Mesenchymal stem cell (in vitro differentiated cells and primary cell): ENCODE results near the gene MAP4.

Source experiments
- DNase-seq: peaks from one replicate; pipeline ENCODE4 v3.0.0-alpha.2; 2013
- H2AFZ ChIP-seq: one replicate; pipeline ENCODE4 v1.6.1; 2013; ENCODE audit warnings: low read depth, mild to moderate bottlenecking, control low read depth, inconsistent platforms, low read length, moderate library complexity
- H2AK5ac ChIP-seq: 2 replicates; pipeline ENCODE4 v1.6.1; 2013; ENCODE audit warnings: low read length, moderate library complexity, mild to moderate bottlenecking, inconsistent platforms; ENCODE audit not compliant: severe bottlenecking
- H2BK120ac ChIP-seq: one replicate; pipeline ENCODE4 v1.6.1; 2013; ENCODE audit warnings: low read depth, mild to moderate bottlenecking, inconsistent platforms, low read length, moderate library complexity
- H2BK12ac ChIP-seq, 2 experiments: one replicate each; pipeline ENCODE4 v1.6.1; 2013; ENCODE audit warnings: inconsistent platforms in 2 of 2, low read length in 2 of 2, mild to moderate bottlenecking in 2 of 2, moderate library complexity in 2 of 2, control low read depth in 1 of 2
- H2BK15ac ChIP-seq: one replicate; pipeline ENCODE4 v1.6.1; 2013; ENCODE audit warnings: mild to moderate bottlenecking, low read depth, inconsistent platforms; ENCODE audit not compliant: poor library complexity, severe bottlenecking
- H2BK5ac ChIP-seq: 2 replicates; pipeline ENCODE4 v1.6.1; 2013; ENCODE audit warnings: low read depth, mild to moderate bottlenecking, low read length, control low read depth, inconsistent platforms; ENCODE audit not compliant: poor library complexity, severe bottlenecking
- H3K14ac ChIP-seq, 2 experiments: one replicate each; pipeline ENCODE4 v1.6.1; 2013; ENCODE audit warnings: inconsistent platforms in 2 of 2, low read length in 2 of 2, control low read depth in 1 of 2, mild to moderate bottlenecking in 1 of 2, moderate library complexity in 1 of 2
- H3K18ac ChIP-seq, 2 experiments: one replicate each; pipeline ENCODE4 v1.6.1; 2013; ENCODE audit warnings: inconsistent platforms in 2 of 2, low read length in 2 of 2, control low read depth in 1 of 2, low read depth in 1 of 2, mild to moderate bottlenecking in 1 of 2
- H3K23ac ChIP-seq, 2 experiments: one replicate each; pipeline ENCODE4 v1.6.1; 2013; ENCODE audit warnings: inconsistent platforms in 2 of 2, low read length in 2 of 2, mild to moderate bottlenecking in 2 of 2, moderate library complexity in 2 of 2, control low read depth in 1 of 2
- H3K27ac ChIP-seq: 2 replicates; pipeline ENCODE4 v1.5.1; 2013; ENCODE audit warnings: mild to moderate bottlenecking, moderate library complexity, low read length, control low read depth, inconsistent platforms; ENCODE audit not compliant: poor library complexity, severe bottlenecking
- H3K27me3 ChIP-seq, 2 experiments: 2 replicates each; pipeline versions ENCODE4 v1.6.1 to v1.7.0; 2013; ENCODE audit warnings: low read length in 2 of 2, mild to moderate bottlenecking in 2 of 2, moderate library complexity in 2 of 2, control low read depth in 1 of 2, inconsistent platforms in 1 of 2; ENCODE audit not compliant: control insufficient read depth in 1 of 2, insufficient read depth in 1 of 2
- H3K36me3 ChIP-seq, 2 experiments: 2 replicates each; pipeline versions ENCODE4 v1.6.1 to v1.7.0; 2013; ENCODE audit warnings: low read length in 2 of 2, control low read depth in 1 of 2, inconsistent platforms in 1 of 2, low read depth in 1 of 2, mild to moderate bottlenecking in 1 of 2; ENCODE audit not compliant: insufficient read depth in 2 of 2, control insufficient read depth in 1 of 2
- H3K4ac ChIP-seq, 2 experiments: one replicate each; pipeline ENCODE4 v1.6.1; 2013; ENCODE audit warnings: inconsistent platforms in 2 of 2, low read length in 2 of 2, mild to moderate bottlenecking in 2 of 2, moderate library complexity in 2 of 2, control low read depth in 1 of 2, low read depth in 1 of 2
- H3K4me1 ChIP-seq: 2 replicates; pipeline ENCODE4 v1.6.1; 2013; ENCODE audit warnings: low read depth, low read length, control low read depth; ENCODE audit not compliant: control insufficient read depth, insufficient read depth
- H3K4me2 ChIP-seq: 2 replicates; pipeline ENCODE4 v1.6.1; 2013; ENCODE audit warnings: low read length, mild to moderate bottlenecking, inconsistent platforms; ENCODE audit not compliant: poor library complexity, severe bottlenecking
- H3K4me3 ChIP-seq, 2 experiments: 2 replicates each; pipeline versions ENCODE4 v1.5.1 to v1.7.0; 2013; ENCODE audit warnings: low read length in 2 of 2, mild to moderate bottlenecking in 2 of 2, control low read depth in 1 of 2, low read depth in 1 of 2; ENCODE audit not compliant: insufficient read depth in 1 of 2
- H3K79me1 ChIP-seq: replicated peaks from 2 replicates; pipeline ENCODE4 v1.6.1; 2013; ENCODE audit warnings: mild to moderate bottlenecking, control low read depth, low read length, inconsistent platforms; ENCODE audit not compliant: poor library complexity, severe bottlenecking
- H3K9ac ChIP-seq: 2 replicates; pipeline ENCODE4 v1.7.0; 2013; ENCODE audit warnings: mild to moderate bottlenecking, low read length, moderate library complexity
- H3K9me3 ChIP-seq: 2 replicates; pipeline ENCODE4 v1.7.0; 2013; ENCODE audit warnings: mild to moderate bottlenecking, low read length; ENCODE audit not compliant: control insufficient read depth
- H4K8ac ChIP-seq: one replicate; pipeline ENCODE4 v1.6.1; 2013; ENCODE audit warnings: inconsistent platforms, mild to moderate bottlenecking, low read length, moderate library complexity
- H4K91ac ChIP-seq: one replicate; pipeline ENCODE4 v1.6.1; 2013; ENCODE audit warnings: mild to moderate bottlenecking, low read length, inconsistent platforms
- WGBS: methylation state at CpG from one replicate; pipeline ENCODE4 v1.1.7; 2013; ENCODE audit warnings: mixed read lengths; 5-methylcytosine and 5-hydroxymethylcytosine counted together

Gene MAP4

DNA sequence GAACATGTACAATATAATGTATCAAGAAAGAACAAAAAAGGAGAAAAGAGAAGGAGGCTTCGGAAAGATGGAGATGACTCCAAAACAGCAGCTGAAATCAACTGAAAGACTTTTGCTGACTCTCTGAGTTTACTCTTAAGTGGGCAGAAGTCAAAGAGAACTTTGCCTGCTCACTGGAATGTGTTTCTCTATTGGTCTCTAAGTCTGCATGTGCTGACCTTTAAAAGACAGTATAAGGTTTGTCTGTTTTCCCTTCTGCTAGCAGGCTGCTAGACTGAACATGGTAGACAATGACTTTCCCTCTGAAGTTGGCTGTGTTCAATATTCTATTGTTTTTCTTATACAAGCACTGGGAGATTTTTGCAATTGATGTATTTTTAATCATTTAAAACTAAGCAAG lies 7.2 kb upstream of the MAP4 start:
- H3K9me3 ChIP-seq: no peaks in the 10 kb centered on the region
- H3K23ac ChIP-seq: no peak overlapping the region
- no peaks in the 10 kb centered on the region for H3K27me3 ChIP-seq
- no peak overlapping the region for H3K9ac ChIP-seq
- whole genome bisulfite sequencing: 89% methylated on average over 1 of the region's 1 CpG
- H2AFZ ChIP-seq: no peak overlapping the region
- no peak overlapping the region for H3K18ac ChIP-seq
- no peak overlapping the region for H3K4me2 ChIP-seq
- H3K4me3 ChIP-seq: no peak overlapping the region
- peak; percentile 48 for DNase-seq
- peaks cover 2% of the 10 kb centered on the region for H3K79me1 ChIP-seq
- H2AK5ac ChIP-seq: no peak overlapping the region
- H4K91ac ChIP-seq: no peak overlapping the region
- H3K36me3 ChIP-seq: no peaks in the 10 kb centered on the region
- H2BK5ac ChIP-seq: no peak overlapping the region
- peaks cover 6% of the 10 kb centered on the region for H3K4me1 ChIP-seq
- H2BK15ac ChIP-seq: no peak overlapping the region
- no peak overlapping the region for H4K8ac ChIP-seq
- H2BK12ac ChIP-seq: no peak overlapping the region
- no peak overlapping the region for H3K14ac ChIP-seq
- no peak overlapping the region for H3K4ac ChIP-seq
- H2BK120ac ChIP-seq: no peak overlapping the region
- H3K27ac ChIP-seq: no peak overlapping the region

DNA sequence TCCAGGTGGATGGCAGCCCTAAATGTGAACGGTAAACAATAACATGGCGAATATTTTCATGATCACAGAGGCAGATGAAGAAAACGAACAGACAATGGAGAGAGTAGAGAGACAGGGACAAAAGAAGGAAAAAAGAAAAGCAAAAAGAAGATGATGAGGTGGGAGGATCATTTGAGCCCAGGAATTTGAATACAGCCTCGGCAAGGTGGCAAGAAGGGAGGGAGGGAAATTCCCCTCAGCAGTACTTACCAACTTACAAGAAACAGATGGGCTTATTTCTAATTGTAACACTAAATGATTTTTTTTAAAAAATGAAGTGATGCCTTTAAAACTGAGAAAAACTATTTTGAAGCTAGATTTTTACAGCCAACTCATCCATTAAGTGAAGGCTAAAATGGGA lies 6.0 kb upstream of the MAP4 start:
- Histone ChIP-seq H3K23ac (no peak overlapping the region), H2BK5ac (no peak overlapping the region), H3K4me3 (no peak overlapping the region), H3K14ac (no peak overlapping the region), H3K79me1 (peaks cover 5% of the 10 kb centered on the region), H3K9ac (no peak overlapping the region), H3K9me3 (no peaks in the 10 kb centered on the region), H2BK120ac (no peak overlapping the region), H2BK12ac (no peak overlapping the region), H3K27me3 (no peaks in the 10 kb centered on the region), H3K18ac (no peak overlapping the region), H3K4me2 (no peak overlapping the region), H3K4ac (no peak overlapping the region), H3K27ac (no peak overlapping the region), H2AFZ (no peak overlapping the region), H4K8ac (no peak overlapping the region), H2BK15ac (no peak overlapping the region), H2AK5ac (no peak overlapping the region), H4K91ac (no peak overlapping the region), H3K4me1 (peaks cover 7% of the 10 kb centered on the region), H3K36me3 (peaks cover 4 to 8% of the 10 kb centered on the region in 2 experiments)
- 100% methylated on average over 3 of the region's 4 CpGs for WGBS
- no peak for DNase-seq

DNA sequence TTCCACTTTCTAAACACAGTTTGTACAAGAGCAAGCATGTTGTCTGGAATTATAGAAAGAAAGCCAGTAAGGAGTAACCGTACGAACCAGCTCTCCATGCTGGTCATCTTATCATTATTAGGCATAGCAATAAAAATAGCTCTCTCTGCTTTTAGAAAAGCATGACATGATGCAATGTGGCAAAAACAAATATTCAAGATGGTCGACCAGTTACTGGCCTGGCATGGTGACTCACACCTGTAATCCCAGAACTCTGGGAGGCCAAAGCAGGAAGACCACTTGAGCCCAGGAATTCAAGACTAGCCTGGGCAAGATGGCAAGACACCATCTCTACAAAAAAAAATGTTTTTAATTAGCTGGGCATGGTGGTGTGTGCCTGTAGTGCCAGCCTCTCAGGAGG lies 2.6 kb upstream of the MAP4 start:
- peak overlapping the region; percentile 33 for H4K8ac ChIP-seq

DNA sequence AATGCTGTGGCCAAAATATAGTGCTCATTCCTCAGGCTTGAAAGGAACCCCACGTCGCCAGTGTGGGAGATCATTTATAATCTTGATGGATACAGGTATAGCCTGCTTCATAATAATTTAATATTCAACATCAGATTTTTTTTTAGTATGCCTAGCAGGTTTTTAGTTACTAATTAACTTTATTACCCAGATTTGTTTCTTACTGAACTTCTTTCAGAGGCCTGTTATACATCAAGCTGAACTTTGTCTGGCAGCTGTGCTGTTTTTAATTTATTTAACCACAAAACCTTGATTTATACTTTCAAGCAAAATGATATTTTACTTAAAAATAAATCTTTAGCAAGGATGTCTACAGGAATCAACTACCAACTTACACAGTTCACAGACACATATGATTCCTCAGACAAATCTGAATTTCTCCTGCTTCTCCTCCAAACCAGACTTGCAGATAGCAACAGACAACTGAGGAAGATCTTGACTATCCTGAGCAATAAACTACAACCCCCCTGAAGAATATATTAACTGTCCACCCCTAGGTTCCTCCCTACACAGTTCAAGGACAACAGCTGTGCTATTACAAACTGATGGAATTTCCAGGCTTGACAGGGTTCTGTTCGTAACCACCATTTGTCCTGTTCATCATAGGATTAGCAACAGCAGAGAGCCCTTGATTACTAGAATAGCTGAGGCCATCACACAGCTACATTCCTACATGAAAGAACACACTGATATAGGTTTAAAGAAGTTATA lies 610 bp downstream of the MAP4 start:
- Histone ChIP-seq H2BK5ac (no peak overlapping the region), H3K14ac (no peak overlapping the region), H3K4me1 (peaks cover 13% of the 10 kb centered on the region), H2BK120ac (no peak overlapping the region), H3K36me3 (peaks cover 4 to 8% of the 10 kb centered on the region in 2 experiments), H3K4me3 (no peak overlapping the region), H3K9me3 (no peaks in the 10 kb centered on the region), H3K27me3 (no peaks in the 10 kb centered on the region), H2AK5ac (peak overlapping the region; percentile 7), H2BK12ac (no peak overlapping the region), H4K91ac (no peak overlapping the region), H3K9ac (no peak overlapping the region), H3K27ac (peak overlapping the region; percentile 98), H3K4me2 (peak overlapping the region; percentile 61), H2AFZ (no peak overlapping the region), H2BK15ac (no peak overlapping the region), H3K23ac (no peak overlapping the region), H4K8ac (no peak overlapping the region), H3K79me1 (peaks cover 5% of the 10 kb centered on the region), H3K18ac (no peak overlapping the region), H3K4ac (no peak overlapping the region)
- WGBS: 20% methylated on average over 1 of the region's 3 CpGs
- DNase-seq: peak; percentile 85

More for the DNA sequence above, 2.6 kb upstream of the MAP4 start:
- H2BK5ac ChIP-seq: no peak overlapping the region
- no peak overlapping the region for H2BK15ac ChIP-seq
- no peak overlapping the region for H3K4me2 ChIP-seq
- H2AFZ ChIP-seq: no peak overlapping the region
- no peak overlapping the region for H3K23ac ChIP-seq
- H4K91ac ChIP-seq: no peak overlapping the region
- H3K4ac ChIP-seq: no peak overlapping the region
- H3K18ac ChIP-seq: no peak overlapping the region
- WGBS: 40% methylated on average over 3 of the region's 3 CpGs
- peak; percentile 80 for DNase-seq
- no peaks in the 10 kb centered on the region for H3K9me3 ChIP-seq
- no peak overlapping the region for H3K14ac ChIP-seq
- peaks cover 4 to 8% of the 10 kb centered on the region in 2 experiments for H3K36me3 ChIP-seq
- H2BK120ac ChIP-seq: no peak overlapping the region
- H3K9ac ChIP-seq: no peak overlapping the region
- H3K4me1 ChIP-seq: peaks cover 11% of the 10 kb centered on the region
- no peaks in the 10 kb centered on the region for H3K27me3 ChIP-seq
- no peak overlapping the region for H2BK12ac ChIP-seq
- no peak overlapping the region for H2AK5ac ChIP-seq
- H3K27ac ChIP-seq: peak overlapping the region; percentile 69
- no peak overlapping the region for H3K4me3 ChIP-seq
- peaks cover 5% of the 10 kb centered on the region for H3K79me1 ChIP-seq
